CD4-positive, alpha-beta T cell treated with Interleukin-1 beta for 1 hour (primary cell): ENCODE results near the gene HOXA3.

ENCODE experiments used
- DNase-seq, 2 donors: peaks; one replicate each; pipeline ENCODE4 v3.0.0-alpha.2; 2020 to 2022

Gene HOXA3

DNA sequence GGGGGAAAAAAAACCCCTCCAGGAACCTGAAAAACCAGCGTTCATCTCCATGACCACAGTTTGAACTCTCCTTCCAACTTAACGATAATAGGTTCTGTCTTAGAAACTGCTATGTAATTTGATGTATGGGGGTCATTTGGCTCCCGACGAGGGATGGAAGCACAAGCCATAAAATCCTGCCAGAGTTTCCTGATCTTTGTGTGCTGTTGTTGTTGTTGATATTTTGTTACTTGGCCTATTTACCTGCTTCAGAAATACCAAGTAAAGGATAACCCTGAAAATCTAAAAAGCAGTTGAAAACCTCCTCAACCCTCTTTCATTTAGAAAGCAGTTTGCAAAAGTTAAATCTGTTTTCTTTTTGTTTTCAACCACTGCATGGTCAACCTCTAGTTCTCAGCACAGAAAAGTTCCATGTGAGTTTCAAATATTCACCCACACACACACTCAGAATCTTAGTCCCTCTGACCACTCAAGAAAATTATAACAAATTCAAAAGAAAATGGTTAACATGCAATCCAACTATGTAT lies 40.6 kb downstream of the HOXA3 start:
- DNase-seq: no peak

- no peak for DNase-seq
Observed at GRCh38 chr7:27111042-27111750, 41.2 kb downstream of the HOXA3 start.

DNA sequence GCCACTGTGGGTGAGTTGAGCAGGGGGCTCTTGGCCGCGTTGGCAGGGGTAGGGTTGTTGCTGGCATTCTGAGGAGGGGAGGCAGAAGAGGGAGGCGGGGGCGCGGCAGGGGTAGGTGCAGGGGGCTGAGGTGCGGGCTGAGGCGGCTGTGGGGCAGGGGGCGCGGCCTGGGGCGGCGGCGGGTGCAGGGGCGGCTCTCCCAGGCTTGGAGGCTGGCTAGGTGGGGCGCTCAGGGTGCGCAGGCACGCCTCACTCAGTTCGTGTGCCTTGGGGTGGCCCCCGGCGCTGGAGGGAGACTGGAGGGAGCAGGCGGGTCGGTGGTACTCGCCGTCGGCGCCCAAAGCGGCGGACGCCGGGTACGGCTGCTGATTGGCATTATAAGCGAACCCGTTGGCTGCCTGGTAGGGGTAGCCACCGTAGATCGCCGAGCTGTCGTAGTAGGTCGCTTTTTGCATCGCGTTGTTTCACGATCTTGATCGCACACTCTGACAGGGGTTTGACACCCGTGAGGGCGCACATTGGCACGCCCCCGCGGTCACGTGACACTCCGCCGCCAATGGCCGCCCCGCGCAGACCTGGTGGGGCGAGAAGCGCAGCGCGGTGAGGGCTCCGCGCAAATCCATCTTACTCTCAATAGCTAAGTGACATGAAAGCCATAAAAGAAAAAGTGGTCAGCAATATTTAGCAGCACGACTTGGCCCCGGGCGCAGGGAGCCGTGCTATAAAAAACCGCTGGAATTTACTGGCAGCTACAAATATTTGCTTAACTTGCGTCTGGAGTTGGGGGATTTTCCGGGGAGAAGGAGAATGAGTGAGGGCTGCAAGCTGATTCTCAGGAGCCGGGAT lies 42.0 kb downstream of the HOXA3 start:
- DNase-seq: no peak

- DNase-seq: no peak
Observed at GRCh38 chr7:27109466-27110185, 42.8 kb downstream of the HOXA3 start.

- DNase-seq: no peak
Observed at GRCh38 chr7:27108390-27109127, 43.8 kb downstream of the HOXA3 start.

GRCh38 chr7:27107391-27108381 lies 44.7 kb downstream of the HOXA3 start:
- no peak for DNase-seq

- DNase-seq: no peak
Observed at GRCh38 chr7:27106901-27107240, 45.5 kb downstream of the HOXA3 start.

- DNase-seq: no peak
Observed at GRCh38 chr7:27106181-27106900, 46.0 kb downstream of the HOXA3 start.

GRCh38 chr7:27105301-27106031 lies 46.9 kb downstream of the HOXA3 start:
- DNase-seq: no peak

DNA sequence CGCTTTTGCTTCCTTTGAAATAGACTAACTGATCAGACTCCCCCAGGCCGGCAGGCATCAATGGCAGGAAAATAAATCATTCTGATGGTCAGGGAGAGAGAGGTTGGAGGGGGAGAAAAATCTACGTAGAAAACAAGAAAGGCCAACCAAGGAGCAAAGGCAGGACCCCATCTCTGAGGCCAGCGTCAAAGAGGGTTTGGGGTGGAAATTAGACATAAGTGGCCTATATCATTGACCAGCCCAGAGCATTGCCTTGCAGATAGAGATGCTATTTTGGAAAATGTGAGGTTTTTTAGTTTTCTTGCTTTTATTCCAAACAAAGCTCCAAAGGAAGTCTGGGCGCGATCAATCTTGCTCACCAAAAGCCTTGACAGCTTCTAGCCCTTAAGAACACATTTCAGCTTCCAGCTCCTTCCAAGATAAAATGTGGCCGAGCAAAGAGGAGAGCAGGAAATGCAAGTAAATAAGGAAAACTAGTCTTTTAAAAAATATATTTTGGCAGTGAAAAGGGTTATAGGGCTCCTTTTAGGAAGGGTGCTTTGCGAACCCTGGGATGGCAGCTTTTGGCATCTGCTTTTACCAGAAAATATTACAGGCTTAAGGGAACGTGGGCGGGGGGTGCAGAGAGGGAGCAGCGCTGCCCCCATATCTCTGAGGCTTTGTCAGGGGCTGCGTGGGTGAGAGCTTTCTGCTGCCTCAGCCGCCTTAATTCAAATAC lies 47.9 kb downstream of the HOXA3 start:
- no peak for DNase-seq

GRCh38 chr7:27103489-27104226 lies 48.7 kb downstream of the HOXA3 start:
- no peak for DNase-seq

- DNase-seq: no peak
Observed at GRCh38 chr7:27102581-27103442, 49.6 kb downstream of the HOXA3 start, which contains the start of gene HOXA2. Gene HOXA2 (minus strand): TSS chr7:27102683. CDS start chr7:27102500, 183 bp downstream.

GRCh38 chr7:27101957-27102580 lies 50.3 kb downstream of the HOXA3 start:
- no peak for DNase-seq

GRCh38 chr7:27101171-27101956 lies 51.0 kb downstream of the HOXA3 start:
- DNase-seq: no peak

- no peak for DNase-seq
Observed at GRCh38 chr7:27100694-27101170, 51.7 kb downstream of the HOXA3 start.
